Right kidney (tissue), 1 donor: Measurements from ENCODE around the gene SS18.

ENCODE experiments used
- DNase-seq: peaks from one replicate; pipeline ENCODE4 v3.0.0-alpha.2; 2016

Gene SS18

DNA sequence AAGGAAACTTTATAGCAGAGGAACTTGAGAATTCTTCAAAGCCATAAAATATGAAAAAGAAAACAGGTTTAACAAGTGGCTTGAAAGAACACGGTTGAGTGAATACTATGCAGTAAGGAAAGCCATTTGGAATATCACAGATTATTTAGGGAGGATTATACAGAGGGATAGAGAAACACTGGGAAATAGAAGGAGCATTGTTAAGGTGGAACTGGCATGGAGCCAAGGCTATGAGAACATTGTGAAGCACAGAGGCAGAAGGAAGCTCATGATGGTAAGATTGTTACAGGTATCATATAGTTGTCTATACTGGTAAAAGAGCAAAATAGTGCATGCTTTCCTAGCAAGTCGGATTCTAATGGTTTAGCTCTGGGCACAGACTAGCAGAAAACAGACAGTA lies 87.1 kb downstream of the SS18 start:
- no peak for DNase-seq

DNA sequence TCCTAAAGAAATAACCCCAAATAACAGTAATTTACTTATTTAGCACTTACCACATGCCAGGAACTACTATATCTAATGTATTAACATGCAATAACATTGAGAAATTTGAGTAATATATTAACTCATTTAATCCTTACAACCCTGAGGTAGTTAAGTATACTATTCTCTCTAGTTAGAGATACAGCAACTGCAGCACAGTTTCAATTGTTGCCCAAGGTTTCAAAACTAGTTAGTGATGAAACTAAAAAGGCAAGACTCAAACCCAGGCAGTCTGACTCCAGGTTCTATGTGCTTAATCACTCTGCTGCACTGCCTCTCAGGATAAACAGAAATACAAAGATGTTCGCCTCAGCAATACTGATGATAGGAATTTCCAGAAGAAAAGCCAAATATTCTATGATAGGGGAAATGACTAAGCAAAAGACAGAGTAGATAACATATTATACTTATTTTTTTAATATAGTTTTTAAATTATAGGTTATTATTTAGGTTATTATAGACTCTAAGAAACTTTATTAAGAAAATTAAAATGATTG lies 88.0 kb downstream of the SS18 start:
- no peak for DNase-seq

DNA sequence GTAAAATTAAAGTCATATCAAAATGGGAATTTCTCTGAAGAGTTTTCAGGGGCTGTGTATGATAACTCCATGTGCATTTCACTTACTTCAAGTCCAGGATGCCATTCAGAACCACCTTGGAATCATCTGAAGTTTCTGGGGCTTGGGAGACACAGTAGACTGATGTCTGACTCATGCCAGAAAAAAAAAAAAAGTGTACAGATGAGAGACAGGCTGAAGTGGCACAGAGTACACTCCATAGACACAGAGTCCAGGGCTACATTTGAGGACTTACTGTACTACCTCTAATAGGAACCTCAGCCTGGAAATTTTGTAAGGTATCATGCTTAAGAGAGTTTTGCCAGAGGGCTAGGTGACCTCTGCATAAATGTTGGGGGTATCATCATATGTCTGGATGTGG lies 92.0 kb downstream of the SS18 start:
- DNase-seq = no peak

DNA sequence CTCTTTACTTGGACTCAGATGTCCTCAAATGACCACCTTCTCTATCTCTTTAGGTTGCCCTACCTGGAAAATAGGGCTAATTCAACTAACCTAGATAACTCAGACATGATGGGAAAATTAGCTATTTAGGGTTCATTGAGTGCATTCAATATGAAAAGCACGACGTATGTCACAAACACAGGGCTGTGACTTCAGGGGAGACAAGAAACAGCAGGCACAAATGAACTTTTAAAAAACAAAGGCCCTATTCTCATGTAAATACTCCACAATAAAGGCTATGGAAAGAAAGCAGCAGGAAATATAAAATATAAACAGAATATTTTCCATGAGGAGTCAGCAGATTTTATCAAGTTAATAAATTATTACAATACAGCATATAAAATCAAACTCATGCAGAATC lies 97.8 kb downstream of the SS18 start:
- no peak for DNase-seq

DNA sequence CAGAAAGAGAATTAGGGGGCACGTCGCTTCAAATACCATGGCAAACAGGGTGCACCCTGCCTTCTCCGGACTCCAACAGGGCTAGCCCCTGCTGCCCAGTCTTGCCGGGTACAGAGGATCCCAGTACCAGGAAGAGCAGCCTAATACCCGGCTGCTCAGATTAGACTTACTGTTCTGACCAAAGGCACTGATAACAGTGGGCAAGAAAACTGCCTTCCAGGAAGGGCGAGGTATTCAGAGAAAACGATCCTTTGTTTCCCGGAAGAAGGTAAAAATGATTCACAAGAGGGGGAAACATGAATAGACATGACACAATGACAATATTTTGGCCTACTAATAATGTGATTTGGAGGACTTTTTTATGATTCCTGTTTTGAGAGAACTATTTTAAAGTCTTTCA lies 99.9 kb downstream of the SS18 start:
- DNase-seq = no peak

DNA sequence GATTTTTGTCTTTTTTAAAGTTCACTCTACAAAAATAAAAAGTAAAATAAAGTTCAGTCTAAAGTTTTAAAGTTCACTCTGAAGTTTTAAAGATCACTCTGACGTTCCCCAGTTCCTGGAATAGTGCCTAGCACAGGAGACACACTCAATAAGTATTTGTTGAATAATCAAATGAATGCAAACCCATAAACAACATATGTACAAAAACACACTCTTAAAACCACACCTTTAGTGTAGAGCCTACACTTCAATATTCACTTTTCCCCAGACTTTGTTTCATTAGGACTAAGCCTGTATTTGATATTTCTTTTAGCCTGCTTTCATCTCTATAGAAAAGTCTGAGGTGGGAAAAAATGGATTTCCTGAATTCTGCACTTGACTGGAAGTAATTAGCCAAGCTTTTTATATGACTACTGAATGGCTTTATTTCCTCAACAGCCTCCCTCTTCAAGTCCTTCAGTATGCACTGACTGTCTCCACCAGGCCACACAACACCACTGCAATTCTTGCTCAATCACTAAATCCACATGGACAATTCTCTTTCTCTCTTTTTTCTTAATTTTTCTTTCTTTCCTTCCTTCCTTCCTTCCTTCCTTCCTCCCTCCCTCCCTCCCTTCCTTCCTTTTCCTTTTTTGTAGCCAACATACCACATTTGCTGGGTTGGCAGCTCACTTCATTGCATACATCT lies 104.6 kb downstream of the SS18 start:
- no peak for DNase-seq

DNA sequence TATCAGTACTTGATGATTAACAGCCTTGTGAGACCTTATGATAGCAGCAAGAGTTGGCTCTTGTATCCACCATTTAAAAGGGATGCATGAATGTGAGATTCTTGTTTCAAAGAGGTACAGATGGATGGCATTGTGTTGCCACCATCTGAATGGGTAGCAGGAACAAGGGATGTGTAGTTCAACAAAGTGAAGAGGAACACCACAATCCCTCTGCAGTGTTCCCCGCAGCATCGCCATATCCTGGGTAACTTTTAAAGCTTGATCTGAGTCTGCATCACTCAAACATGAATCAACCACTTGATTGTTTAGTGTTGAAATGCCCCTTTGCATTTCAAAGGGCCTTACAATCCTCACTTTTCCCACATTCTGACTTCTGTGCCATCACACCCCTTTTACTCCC lies 106.7 kb downstream of the SS18 start:
- DNase-seq = no peak

DNA sequence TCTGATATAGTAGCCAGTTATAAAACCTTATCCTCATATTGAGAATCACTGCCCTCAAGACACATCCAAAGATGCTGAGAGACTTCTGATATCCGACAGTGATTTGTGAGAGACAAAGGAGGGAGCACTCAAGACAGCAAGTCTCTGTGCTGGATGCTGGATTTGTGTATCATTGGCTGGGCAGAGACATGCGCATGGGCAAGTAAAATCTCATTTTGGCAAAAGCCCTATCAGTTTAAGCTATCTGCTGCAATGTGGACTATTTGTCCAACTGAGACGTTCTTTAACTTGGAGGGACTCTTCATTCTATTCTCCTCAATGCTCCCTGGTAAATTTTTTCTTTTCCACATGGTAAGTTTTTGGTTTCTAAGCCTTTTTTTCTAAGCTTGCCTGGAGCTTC lies 107.5 kb downstream of the SS18 start:
- DNase-seq = no peak

DNA sequence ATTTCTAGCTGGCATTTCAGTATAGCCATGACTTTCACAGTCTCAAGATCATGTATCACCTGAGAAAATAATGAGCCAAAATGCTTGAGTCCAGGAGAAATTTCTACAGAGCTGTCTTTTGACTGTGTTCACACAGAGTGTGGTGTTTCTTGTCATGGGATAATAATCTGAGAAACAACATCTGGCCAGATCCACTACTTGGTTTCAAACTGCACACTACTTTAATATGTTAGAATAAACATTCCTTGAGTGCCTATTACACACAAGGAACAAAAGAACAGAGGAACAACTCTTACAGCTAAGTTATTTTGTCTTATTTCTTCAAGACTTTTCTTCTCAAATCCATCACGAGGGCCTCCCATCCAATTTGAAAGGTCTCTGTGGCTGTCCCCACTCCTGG lies 108.3 kb downstream of the SS18 start:
- DNase-seq = no peak

DNA sequence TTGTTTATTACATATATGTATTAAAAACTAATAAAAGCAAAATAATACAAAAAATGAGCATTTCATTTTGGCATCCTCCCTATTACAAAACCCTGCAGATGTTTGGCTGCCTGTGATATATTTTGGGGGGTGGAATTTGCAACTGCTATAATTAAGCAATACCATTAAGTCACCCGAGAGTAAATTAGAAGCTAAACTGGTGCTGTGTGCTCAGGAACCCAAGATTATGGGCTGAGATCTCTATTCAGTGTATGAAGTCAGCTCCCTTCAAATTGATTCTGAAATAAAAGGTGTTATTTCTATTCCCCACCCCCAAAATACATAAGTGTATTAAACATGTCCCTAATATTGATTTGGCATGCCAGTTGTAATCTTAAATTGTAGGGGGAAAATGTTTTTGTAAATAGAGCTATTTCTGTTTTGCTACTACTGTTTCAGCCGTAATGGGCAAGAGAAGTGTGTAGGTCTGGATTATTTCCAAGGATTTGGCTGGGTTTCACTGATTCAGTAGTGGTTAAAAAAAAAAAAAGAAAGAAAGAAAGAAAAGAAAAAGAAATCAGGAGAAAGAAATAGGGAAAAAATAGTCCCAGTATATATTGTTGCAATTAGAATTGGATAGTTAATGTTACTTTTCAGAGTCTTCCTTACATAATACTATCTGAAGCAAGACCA lies 110.9 kb downstream of the SS18 start:
- DNase-seq = no peak

DNA sequence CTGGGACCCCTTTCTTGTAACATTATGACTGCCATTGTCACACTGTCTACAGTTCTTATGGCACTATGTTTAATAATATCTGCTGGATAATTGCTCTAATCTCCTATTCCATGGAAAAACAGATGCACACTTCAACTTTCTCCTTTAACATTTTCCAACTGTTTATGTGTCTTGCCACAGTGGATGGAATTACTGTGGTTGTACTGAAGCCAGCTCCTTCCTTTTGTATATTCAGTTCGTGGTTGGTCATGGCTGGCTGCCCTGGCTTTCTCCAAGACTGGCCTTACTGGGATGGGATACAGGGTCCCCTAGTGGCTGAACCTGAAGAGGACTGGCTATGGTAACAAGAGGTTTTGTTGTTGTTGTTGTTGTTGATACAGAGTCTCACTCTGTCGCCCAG lies 113.9 kb downstream of the SS18 start:
- no peak for DNase-seq

DNA sequence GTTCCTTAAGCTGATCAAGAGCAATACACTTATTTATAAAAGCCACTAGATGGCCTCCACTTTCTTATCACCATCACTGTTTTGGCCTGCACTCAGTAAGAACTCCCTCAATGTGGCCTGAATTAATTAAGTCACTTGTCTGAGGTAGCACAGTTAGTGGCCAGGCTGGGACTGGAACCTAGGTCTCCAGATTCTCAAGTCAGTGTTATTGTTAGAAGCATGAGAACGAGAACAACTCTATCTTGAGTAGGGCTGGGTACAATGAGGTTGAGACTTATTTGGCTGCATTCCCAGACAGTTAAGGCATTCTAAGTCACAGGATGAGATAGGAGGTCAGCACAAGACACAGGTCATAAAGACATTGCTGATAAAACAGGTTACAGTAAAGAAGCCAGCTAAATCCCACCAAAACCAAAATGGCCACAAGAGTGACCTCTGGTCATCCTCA lies 115.8 kb downstream of the SS18 start:
- no peak for DNase-seq
